Endodermal cell (in vitro differentiated cells): Measurements from ENCODE around the gene UNK. TPM values are rescaled to one million over a fixed set of nuclear protein-coding genes. Genes with fewer than 3 reads are reported as not detected.

ENCODE experiments used
- DNase-seq: peaks from one replicate; pipeline ENCODE4 v3.0.0-alpha.2; 2017
- H3K27ac ChIP-seq: 2 replicates; pipeline ENCODE4 v1.5.1; 2013; ENCODE audit warnings: mild to moderate bottlenecking, low read depth, low read length, moderate library complexity
- H3K27me3 ChIP-seq: 2 replicates; pipeline ENCODE4 v1.6.1; 2013; ENCODE audit warnings: mild to moderate bottlenecking, low read length, moderate library complexity; ENCODE audit not compliant: insufficient read depth, control insufficient read depth, poor library complexity, severe bottlenecking
- H3K36me3 ChIP-seq: 2 replicates; pipeline ENCODE4 v1.7.0; 2013; ENCODE audit warnings: mild to moderate bottlenecking, low read length, moderate library complexity; ENCODE audit not compliant: control insufficient read depth, insufficient read depth
- H3K4me1 ChIP-seq: one replicate; pipeline ENCODE4 v1.7.0; 2013; ENCODE audit warnings: low read length; ENCODE audit not compliant: control insufficient read depth, insufficient read depth
- H3K4me3 ChIP-seq: 2 replicates; pipeline ENCODE4 v1.5.1; 2013; ENCODE audit warnings: mild to moderate bottlenecking, low read length, moderate library complexity
- H3K9ac ChIP-seq: 2 replicates; pipeline ENCODE4 v1.6.1; 2013; ENCODE audit warnings: mild to moderate bottlenecking, low read length, moderate library complexity; ENCODE audit not compliant: poor library complexity, severe bottlenecking; ENCODE audit errors: extremely low read depth
- H3K9me3 ChIP-seq: 2 replicates; pipeline ENCODE4 v1.6.1; 2013; ENCODE audit warnings: mild to moderate bottlenecking, low read length, moderate library complexity; ENCODE audit not compliant: control insufficient read depth
- H3K27ac Mint-ChIP-seq: 2 replicates; pipeline ENCODE4 v1.8.0; 2020; ENCODE audit warnings: mixed read lengths
- H3K27me3 Mint-ChIP-seq: 2 replicates; pipeline ENCODE4 v1.8.0; 2021; ENCODE audit warnings: mild to moderate bottlenecking, mixed read lengths; ENCODE audit not compliant: insufficient read depth
- H3K36me3 Mint-ChIP-seq: 2 replicates; pipeline ENCODE4 v1.8.0; 2020; ENCODE audit warnings: low read depth, mixed read lengths
- H3K4me1 Mint-ChIP-seq: 2 replicates; pipeline ENCODE4 v1.8.0; 2020; ENCODE audit warnings: mixed read lengths
- H3K4me3 Mint-ChIP-seq: 2 replicates; pipeline ENCODE4 v1.8.0; 2020; ENCODE audit warnings: mild to moderate bottlenecking, moderate library complexity, mixed read lengths
- H3K9me3 Mint-ChIP-seq: 2 replicates; pipeline ENCODE4 v1.8.0; 2020; ENCODE audit warnings: mild to moderate bottlenecking, mixed read lengths
- WGBS, 2 experiments: methylation state at CpG; one replicate each; pipeline versions ENCODE4 v1.1.5 to v1.1.7; 2013; ENCODE audit warnings: missing lambda C conversion rate in 2 of 2, mixed read lengths in 1 of 2; ENCODE audit not compliant: insufficient coverage in 1 of 2, insufficient read length in 1 of 2; 5-methylcytosine and 5-hydroxymethylcytosine counted together
- total RNA-seq, 2 donors: library from RNA; stranded (reverse); fragmentation: NEBNext Ultra II Directional in 1 of 2; extraction: Animal tissue kit (Norgen Biotek cat#: 25700) in 1 of 2; gene quantifications; 2 replicates in 1 of 2; 3 replicates in 1 of 2; pipeline ENCODE4 v1.2.1, GENCODE V29; 2021
- TF ChIP-seq, protein P1 (sequence below): fragments of 200-600 bp; sonication (generic); conservative IDR thresholded peaks from 2 replicates; pipeline ENCODE4 v1.5.0; 2021; ENCODE audit warnings: antibody characterized with exemption, mild to moderate bottlenecking

UNK gene
- total RNA-seq, 2 donors from 2014 or later: 38.0 to 39.0 TPM

DNA sequence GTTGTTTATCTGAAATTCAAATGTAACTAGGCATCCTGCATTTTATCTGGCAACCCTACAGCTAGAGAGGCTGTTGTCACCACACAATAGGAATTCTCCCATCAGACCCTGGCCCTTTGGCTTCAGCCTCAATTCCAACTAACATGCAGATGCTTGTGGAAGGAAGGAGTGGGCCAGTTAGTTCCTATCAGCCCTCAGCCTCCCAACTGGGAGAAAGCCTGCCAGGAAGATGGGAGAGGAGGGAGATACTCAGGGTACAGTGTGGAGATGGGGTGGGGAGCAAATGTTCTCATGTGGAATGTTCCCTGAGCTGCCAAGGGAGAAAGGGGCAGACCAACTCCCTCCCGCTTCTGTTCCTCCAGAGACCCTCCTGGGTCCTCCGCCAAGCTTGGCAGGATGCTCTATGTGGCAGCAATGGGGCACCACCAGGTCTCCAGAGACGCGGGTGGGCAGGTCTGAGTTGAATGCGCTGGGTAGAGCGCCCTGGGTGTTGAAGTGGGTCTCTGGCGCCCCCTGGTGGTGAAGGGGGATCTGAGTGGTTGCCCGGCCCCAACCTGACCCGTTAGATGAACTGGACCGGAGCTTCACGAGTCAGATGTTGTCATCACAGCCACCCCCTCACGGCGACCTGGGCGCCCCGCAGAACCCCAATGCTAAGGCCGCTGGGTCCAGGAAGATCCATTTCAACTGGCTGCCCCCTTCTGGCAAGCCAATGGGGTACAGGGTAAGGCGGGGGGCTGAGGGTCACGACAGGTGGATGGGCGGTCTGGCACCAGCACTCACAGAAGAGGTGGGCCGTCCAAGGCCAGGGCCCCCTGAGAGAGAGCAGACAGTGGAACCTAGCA lies 34.8 kb upstream of the UNK start:
- no peaks in the 10 kb centered on the region for H3K9me3 ChIP-seq
- Mint-ChIP-seq H3K27me3 (peaks cover 9% of the 10 kb centered on the region), H3K4me1 (peaks cover 3% of the 10 kb centered on the region), H3K36me3 (no peaks in the 10 kb centered on the region), H3K9me3 (no peaks in the 10 kb centered on the region), H3K27ac (no peak overlapping the region), H3K4me3 (no peak overlapping the region)
- no peaks in the 10 kb centered on the region for H3K36me3 ChIP-seq
- H3K27me3 ChIP-seq: no peaks in the 10 kb centered on the region
- H3K4me1 ChIP-seq: peaks cover 5% of the 10 kb centered on the region
- H3K9ac ChIP-seq: no peak overlapping the region
- WGBS, 2 experiments: 24 to 27% methylated on average over 10 to 20 of the region's 20 CpGs
- no peak overlapping the region for H3K4me3 ChIP-seq
- H3K27ac ChIP-seq: no peak overlapping the region
- DNase-seq: peak; percentile 98
- TF ChIP-seq, protein P1, sequence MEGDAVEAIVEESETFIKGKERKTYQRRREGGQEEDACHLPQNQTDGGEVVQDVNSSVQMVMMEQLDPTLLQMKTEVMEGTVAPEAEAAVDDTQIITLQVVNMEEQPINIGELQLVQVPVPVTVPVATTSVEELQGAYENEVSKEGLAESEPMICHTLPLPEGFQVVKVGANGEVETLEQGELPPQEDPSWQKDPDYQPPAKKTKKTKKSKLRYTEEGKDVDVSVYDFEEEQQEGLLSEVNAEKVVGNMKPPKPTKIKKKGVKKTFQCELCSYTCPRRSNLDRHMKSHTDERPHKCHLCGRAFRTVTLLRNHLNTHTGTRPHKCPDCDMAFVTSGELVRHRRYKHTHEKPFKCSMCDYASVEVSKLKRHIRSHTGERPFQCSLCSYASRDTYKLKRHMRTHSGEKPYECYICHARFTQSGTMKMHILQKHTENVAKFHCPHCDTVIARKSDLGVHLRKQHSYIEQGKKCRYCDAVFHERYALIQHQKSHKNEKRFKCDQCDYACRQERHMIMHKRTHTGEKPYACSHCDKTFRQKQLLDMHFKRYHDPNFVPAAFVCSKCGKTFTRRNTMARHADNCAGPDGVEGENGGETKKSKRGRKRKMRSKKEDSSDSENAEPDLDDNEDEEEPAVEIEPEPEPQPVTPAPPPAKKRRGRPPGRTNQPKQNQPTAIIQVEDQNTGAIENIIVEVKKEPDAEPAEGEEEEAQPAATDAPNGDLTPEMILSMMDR: peak; percentile 99

- DNase-seq: no peak
- Mint-ChIP-seq H3K4me1 (peaks cover 5% of the 10 kb centered on the region), H3K9me3 (no peaks in the 10 kb centered on the region), H3K27ac (no peak overlapping the region), H3K36me3 (no peaks in the 10 kb centered on the region), H3K4me3 (no peak overlapping the region), H3K27me3 (peaks cover 9% of the 10 kb centered on the region)
- H3K27ac ChIP-seq: no peak overlapping the region
- H3K4me3 ChIP-seq: no peak overlapping the region
- H3K9ac ChIP-seq: no peak overlapping the region
- H3K36me3 ChIP-seq: no peaks in the 10 kb centered on the region
- peaks cover 5% of the 10 kb centered on the region for H3K4me1 ChIP-seq
- H3K9me3 ChIP-seq: no peaks in the 10 kb centered on the region
- WGBS, 2 experiments: 85 to 86% methylated on average over 18 to 23 of the region's 23 CpGs
- TF ChIP-seq, protein P1: no peak
- H3K27me3 ChIP-seq: no peaks in the 10 kb centered on the region
Observed at GRCh38 chr17:75750661-75751423, 33.8 kb upstream of the UNK start.

DNA sequence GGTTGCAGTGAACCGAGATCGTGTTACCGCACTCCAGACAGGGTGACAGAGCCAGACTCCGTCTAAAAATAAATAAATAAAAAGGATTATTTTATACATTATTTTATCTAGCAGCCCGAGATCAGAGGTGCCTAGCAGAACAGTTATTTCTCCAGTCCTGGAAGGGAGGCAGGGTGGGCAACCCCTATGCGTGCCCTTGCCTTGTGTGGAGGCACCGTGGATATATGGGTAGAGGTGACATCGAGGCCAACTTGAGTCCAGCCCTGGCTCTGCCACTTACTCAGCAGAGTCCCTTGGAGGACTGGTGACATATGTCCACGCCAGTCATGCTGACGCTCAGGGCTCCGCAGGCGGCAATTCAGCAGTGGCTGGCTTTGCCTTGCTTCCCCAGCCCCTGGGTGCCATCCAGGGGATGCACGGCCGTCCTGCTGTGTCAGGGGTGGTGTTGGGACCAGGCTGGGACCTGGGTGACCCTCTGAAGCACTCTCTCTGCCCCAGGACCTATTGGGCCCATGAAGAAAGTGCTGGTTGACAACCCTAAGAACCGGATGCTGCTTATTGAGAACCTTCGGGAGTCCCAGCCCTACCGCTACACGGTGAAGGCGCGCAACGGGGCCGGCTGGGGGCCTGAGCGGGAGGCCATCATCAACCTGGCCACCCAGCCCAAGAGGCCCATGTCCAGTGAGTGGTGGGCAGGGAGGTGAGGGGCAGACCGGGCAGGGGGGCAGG lies 32.8 kb upstream of the UNK start:
- Histone ChIP-seq H3K27ac (no peak overlapping the region), H3K9me3 (no peaks in the 10 kb centered on the region), H3K36me3 (no peaks in the 10 kb centered on the region), H3K9ac (no peak overlapping the region), H3K4me1 (peaks cover 5% of the 10 kb centered on the region), H3K4me3 (no peak overlapping the region), H3K27me3 (no peaks in the 10 kb centered on the region)
- peaks cover 9% of the 10 kb centered on the region for H3K27me3 Mint-ChIP-seq
- H3K9me3 Mint-ChIP-seq: no peaks in the 10 kb centered on the region
- 83 to 85% methylated on average over 12 to 23 of the region's 24 CpGs for WGBS, 2 experiments
- no peak overlapping the region for H3K4me3 Mint-ChIP-seq
- no peaks in the 10 kb centered on the region for H3K36me3 Mint-ChIP-seq
- DNase-seq: no peak
- no peak overlapping the region for H3K27ac Mint-ChIP-seq
- TF ChIP-seq, protein P1: no peak
- peaks cover 5% of the 10 kb centered on the region for H3K4me1 Mint-ChIP-seq
